Measurements from ENCODE around the gene ASPSCR1.

- TF ChIP-seq GMEB1 (CRISPR knock-in tag; IDR thresholded peaks at IDR 0.05), result no peak
- TF ChIP-seq ZNF140 (CRISPR knock-in tag; IDR thresholded peaks at IDR 0.05), result no peak
- no peak for TF ChIP-seq NFIX (CRISPR knock-in tag; IDR thresholded peaks at IDR 0.05; ENCODE audit: low read depth)
- TF ChIP-seq ZNF609 (CRISPR knock-in tag; IDR thresholded peaks at IDR 0.05; ENCODE audit: borderline replicate concordance), result no peak
- TF ChIP-seq ZEB2 (IDR thresholded peaks at IDR 0.05), result no peak
- no peak for TF ChIP-seq NRF1 (conservative IDR thresholded peaks at IDR 0.05 in 1 of 2, IDR thresholded peaks at IDR 0.05 in 1 of 2)
- TF ChIP-seq SRF (CRISPR knock-in tag; IDR thresholded peaks at IDR 0.05), result no peak
- no peak for TF ChIP-seq NONO (IDR thresholded peaks at IDR 0.05; ENCODE audit: low read depth in 2 of 2, low read length in 1 of 2)
- no peak for TF ChIP-seq ETV6 (IDR thresholded peaks at IDR 0.05; ENCODE audit: borderline replicate concordance in 1 of 2, low read depth in 2 of 2, low read length in 1 of 2)
- no peak for TF ChIP-seq ETV6 (CRISPR knock-in tag; IDR thresholded peaks at IDR 0.05; ENCODE audit: borderline replicate concordance)
- TF ChIP-seq POLR2A (conservative IDR thresholded peaks at IDR 0.05), result no peak
Observed at GRCh38 chr17:82013341-82013740, 35.9 kb downstream of the ASPSCR1 start.

Data from K562 (cell line).